K562 (cell line): Measurements from ENCODE around the gene TBXA2R. TPM values are rescaled to one million over a fixed set of nuclear protein-coding genes. Genes with fewer than 3 reads are reported as not detected.

ENCODE experiments used
- ATAC-seq: fragments of 200-7000 bp; cut with Tn5 transposase; 3 replicates; pipeline ENCODE4 v1.9.1; 2020; ENCODE audit warnings: moderate library complexity
- BruUV-seq: library from RNA; stranded (reverse); fragments of 400-500 nt; replicated peaks from 2 replicates; lab custom pipeline; 2021; lab: Mats Ljungman, UMichigan
- CTCF ChIA-PET: fragments of 300-600 bp; formaldehyde crosslinking; extraction: SDS; loops from one replicate; lab custom pipeline; 2021; ENCODE audit warnings: low intra/inter-chr PET ratio; lab: Yijun Ruan, JAX
- POLR2A ChIA-PET: fragments of 300-600, 350-650 bp; sonication (Branson Sonifier 250); formaldehyde crosslinking; extraction: SDS; loops from one replicate; lab custom pipeline; 2021; ENCODE audit warnings: antibody characterized with exemption, inconsistent platforms; lab: Yijun Ruan, JAX
- DNase-seq, 4 experiments: peaks; one replicate each; pipeline versions ENCODE4 v3.0.0 to v3.0.0-alpha.2; 2011 to 2018; ENCODE audit warnings: low spot score in 3 of 4, mixed read lengths in 3 of 4; ENCODE audit errors: extremely low read depth in 1 of 4
- FAIRE-seq: peaks from 2 replicates; lab custom pipeline; 2011; peaks lifted over from hg19 to GRCh38; lab: Jason Lieb, UNC
- H2AFZ ChIP-seq: 2 replicates; pipeline ENCODE4 v1.6.0; 2011; ENCODE audit warnings: low read depth, low read length, control low read depth, inconsistent platforms
- H3K27ac ChIP-seq: fragments of 200-600 bp; 3 replicates; pipeline ENCODE4 v1.8.0; 2011; ENCODE audit warnings: low read depth, mild to moderate bottlenecking, control low read depth, inconsistent platforms, low read length, moderate library complexity, mixed read lengths; ENCODE audit errors: extremely low read depth
- H3K27me3 ChIP-seq, 2 experiments: fragments of 300-600 bp in 1 of 2; 2 replicates in 1 of 2; 3 replicates in 1 of 2; pipeline versions ENCODE4 v1.6.0 to v1.8.0; 2011; ENCODE audit warnings: inconsistent platforms in 2 of 2, low read length in 2 of 2, mild to moderate bottlenecking in 1 of 2, mixed read lengths in 1 of 2, moderate library complexity in 1 of 2; ENCODE audit not compliant: control insufficient read depth in 2 of 2, insufficient read depth in 2 of 2
- H3K36me3 ChIP-seq: fragments of 300-600 bp; 3 replicates; pipeline ENCODE4 v1.8.0; 2011; ENCODE audit warnings: mild to moderate bottlenecking, low read length, inconsistent platforms; ENCODE audit not compliant: control insufficient read depth, insufficient read depth
- H3K4me1 ChIP-seq, 2 experiments: fragments of 200-600 bp in 1 of 2; replicated peaks in 1 of 2; 2 replicates in 1 of 2; 3 replicates in 1 of 2; pipeline versions ENCODE4 v1.5.1 to v1.8.0; 2011; ENCODE audit warnings: inconsistent platforms in 2 of 2, low read length in 2 of 2, mild to moderate bottlenecking in 1 of 2, mixed read lengths in 1 of 2, moderate library complexity in 1 of 2; ENCODE audit not compliant: control insufficient read depth in 2 of 2, insufficient read depth in 2 of 2
- H3K4me2 ChIP-seq: 2 replicates; pipeline ENCODE4 v1.6.1; 2011; ENCODE audit warnings: low read length, control low read depth, inconsistent platforms, mixed read lengths; ENCODE audit not compliant: insufficient read depth
- H3K4me3 ChIP-seq: fragments of 200-600 bp; sonication (generic), shearing (Covaris generic); 2 replicates; pipeline ENCODE4 v1.5.1; 2016; ENCODE audit warnings: control low read depth, inconsistent platforms
- H3K79me2 ChIP-seq: fragments of 200-600 bp; 3 replicates; pipeline ENCODE4 v1.8.0; 2011; ENCODE audit warnings: low read length, inconsistent platforms; ENCODE audit not compliant: control insufficient read depth, insufficient read depth
- H3K9ac ChIP-seq, 2 experiments: 2 replicates each; pipeline versions ENCODE4 v1.6.0 to v1.6.1; 2011; ENCODE audit warnings: low read depth in 2 of 2, low read length in 2 of 2, control low read depth in 1 of 2, inconsistent platforms in 1 of 2, mild to moderate bottlenecking in 1 of 2, mixed read lengths in 1 of 2; ENCODE audit not compliant: insufficient read depth in 1 of 2
- H3K9me1 ChIP-seq: one replicate; pipeline ENCODE4 v1.6.0; 2011; ENCODE audit warnings: inconsistent platforms, mild to moderate bottlenecking, low read length, moderate library complexity; ENCODE audit not compliant: control insufficient read depth, insufficient read depth
- H3K9me3 ChIP-seq: replicated peaks from 2 replicates; pipeline ENCODE4 v1.5.1; 2011; ENCODE audit warnings: low read depth, low read length, inconsistent platforms; ENCODE audit not compliant: control insufficient read depth, insufficient read depth
- H4K20me1 ChIP-seq: replicated peaks from 2 replicates; pipeline ENCODE4 v1.6.1; 2011; ENCODE audit warnings: low read length, inconsistent platforms, mixed read lengths; ENCODE audit not compliant: control insufficient read depth, insufficient read depth
- PCBP1 ChIP-seq: fragments of 200-400 bp; formaldehyde crosslinking; IDR thresholded peaks from 2 replicates; pipeline ENCODE4 v1.6.1; 2018; ENCODE audit warnings: mild to moderate bottlenecking, low read depth, low read length; ENCODE audit not compliant: poor library complexity, severe bottlenecking
- RBM22 ChIP-seq: fragments of 200-400 bp; formaldehyde crosslinking; IDR thresholded peaks from 2 replicates; pipeline ENCODE4 v1.6.1; 2018; ENCODE audit warnings: low read length, low read depth; ENCODE audit not compliant: poor library complexity, severe bottlenecking
- WGBS: fragments of 100-300 bp; shearing (Covaris generic); methylation state at CpG from one replicate; pipeline ENCODE4 v1.1.6; 2016; ENCODE audit warnings: low coverage, mixed read lengths; ENCODE audit not compliant: insufficient coverage; ENCODE audit errors: missing lambda C conversion rate; 5-methylcytosine and 5-hydroxymethylcytosine counted together
- in situ Hi-C: fragments of 300-500 bp; cut with MboI; formaldehyde crosslinking; loops from 4 replicates; pipeline ENCODE4 v1.15.0; 2018; ENCODE audit warnings: inconsistent platforms, mixed read lengths
- intact Hi-C: fragments of 100-400 bp; cut with micrococcal nuclease; formaldehyde crosslinking; loops from 2 replicates; pipeline ENCODE4 v1.14.2; 2022
- polyA plus RNA-seq, 8 experiments: library from polyadenylated mRNA; depleted of rRNA in 4 of 8; stranded (reverse) in 5 of 8; unstranded in 3 of 8; fragments of >200 nt; fragmentation: Nextera tagmentation in 2 of 8; fragmentation: Illumina TruSeq in 1 of 8; extraction: Ambion mirVana in 2 of 8; extraction: Trizol in 1 of 8; gene quantifications; 2 replicates each; pipeline versions ENCODE4 v1.2.1 to v1.2.3, GENCODE V29; 2011 to 2014; ENCODE audit warnings: inconsistent platforms in 1 of 8, missing spikeins in 1 of 8
- total RNA-seq, 7 experiments: library from RNA; depleted of rRNA in 6 of 7; stranded (reverse); fragments of >200 nt in 6 of 7; fragmentation: Illumina TruSeq in 2 of 7; extraction: Trizol in 2 of 7; gene quantifications; 2 replicates each; pipeline versions ENCODE4 v1.2.1 to v1.2.3, GENCODE V29; 2011 to 2021; ENCODE audit warnings: low replicate concordance in 1 of 7
- TF ChIP-seq, protein P1 (sequence below): fragments of 250-450 bp; sonication (Bioruptor Pico); IDR thresholded peaks from 2 replicates; pipeline ENCODE4 v1.4.0; 2020
- TF ChIP-seq, protein P2 (sequence below): fragments of 250-450 bp; sonication (Bioruptor Pico); IDR thresholded peaks from 2 replicates; pipeline ENCODE4 v1.8.0; 2021; ENCODE audit warnings: moderate library complexity, mild to moderate bottlenecking, inconsistent platforms

Gene TBXA2R
- total and polyA plus RNA-seq, 9 of the 15 experiments (the other 6 are each of a cell fraction or from before 2014, with no cell fraction given), result 1.5 to 24.0 (median 2.8) TPM

DNA sequence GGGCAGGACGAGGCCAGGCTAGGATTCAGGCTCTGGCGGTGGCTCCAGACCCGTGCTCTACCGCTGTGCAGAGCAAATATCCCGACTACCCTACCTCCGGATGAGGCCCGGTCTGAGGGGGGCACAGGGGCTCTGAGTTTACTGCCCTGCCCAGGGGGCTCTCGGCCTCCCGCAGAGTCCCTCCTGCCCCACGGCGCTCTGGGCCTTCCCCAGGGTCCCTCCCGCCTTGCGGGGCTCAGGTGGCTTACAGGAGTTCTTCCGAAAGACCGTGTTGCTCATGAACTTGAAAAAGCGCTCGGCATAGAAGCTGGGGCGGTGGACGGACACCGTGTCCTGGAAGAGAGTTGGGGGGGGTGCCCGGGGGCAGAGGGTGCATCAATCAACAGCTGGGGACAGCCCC lies 39.1 kb upstream of the TBXA2R start:
- H3K9me1 ChIP-seq, result no peaks in the 10 kb centered on the region
- H2AFZ ChIP-seq, result no peak overlapping the region
- ChIA-PET CTCF (no interaction called here), POLR2A (interaction anchor here (0.7 to 1.2 kb wide), 2 partner anchors 15 to 683 kb away, joined by 3 read pairs; no protein-coding TSS in a partner anchor)
- no peaks in the 10 kb centered on the region for H3K9me3 ChIP-seq
- H3K27ac ChIP-seq, result no peak overlapping the region
- peaks cover 0 to 44% of the 10 kb centered on the region in 2 experiments; a peak in 3 of 5 replicates for H3K4me1 ChIP-seq
- in situ Hi-C loops, result no loop called here
- BruUV-seq, result no TSS peak
- no peak for ATAC-seq
- H3K9ac ChIP-seq, result no peak overlapping the region
- WGBS, result 88% methylated on average over 11 of the region's 21 CpGs
- H4K20me1 ChIP-seq, result peaks cover 7% of the 10 kb centered on the region; the same call in 1 of the 2 replicates
- no peak for DNase-seq
- no peak overlapping the region for H3K4me3 ChIP-seq
- TF ChIP-seq, protein P1, sequence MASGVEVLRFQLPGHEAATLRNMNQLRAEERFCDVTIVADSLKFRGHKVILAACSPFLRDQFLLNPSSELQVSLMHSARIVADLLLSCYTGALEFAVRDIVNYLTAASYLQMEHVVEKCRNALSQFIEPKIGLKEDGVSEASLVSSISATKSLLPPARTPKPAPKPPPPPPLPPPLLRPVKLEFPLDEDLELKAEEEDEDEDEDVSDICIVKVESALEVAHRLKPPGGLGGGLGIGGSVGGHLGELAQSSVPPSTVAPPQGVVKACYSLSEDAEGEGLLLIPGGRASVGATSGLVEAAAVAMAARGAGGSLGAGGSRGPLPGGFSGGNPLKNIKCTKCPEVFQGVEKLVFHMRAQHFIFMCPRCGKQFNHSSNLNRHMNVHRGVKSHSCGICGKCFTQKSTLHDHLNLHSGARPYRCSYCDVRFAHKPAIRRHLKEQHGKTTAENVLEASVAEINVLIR, result no peak
- no peaks in the 10 kb centered on the region for H3K27me3 ChIP-seq
- no peaks in the 10 kb centered on the region for H3K79me2 ChIP-seq
- no peak for FAIRE-seq
- no peak overlapping the region for H3K4me2 ChIP-seq
- H3K36me3 ChIP-seq, result peaks cover 26% of the 10 kb centered on the region; the same call in 1 of the 3 replicates
- intact Hi-C loops, result no loop called here

DNA sequence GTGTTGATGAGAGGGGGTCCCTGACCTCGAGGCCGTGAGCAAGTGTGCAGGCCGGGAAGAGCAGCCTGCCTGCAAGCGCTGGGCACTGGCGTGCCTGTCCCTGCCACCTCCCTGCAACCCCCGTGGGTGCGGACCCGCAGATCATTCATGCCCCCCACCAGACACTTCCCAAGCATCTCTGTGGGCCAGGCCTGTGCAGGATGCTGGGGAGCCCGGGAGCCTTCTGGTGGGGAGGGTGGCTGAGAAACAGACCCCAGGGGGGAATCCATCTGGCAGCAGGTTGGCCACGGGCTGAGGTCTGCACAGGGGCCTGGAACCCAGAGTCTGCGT lies 38.4 kb upstream of the TBXA2R start:
- Histone ChIP-seq H3K27ac (no peak overlapping the region), H3K9me1 (no peaks in the 10 kb centered on the region), H3K9me3 (no peaks in the 10 kb centered on the region), H3K4me3 (no peak overlapping the region), H4K20me1 (peaks cover 7% of the 10 kb centered on the region; the same call in 1 of the 2 replicates), H2AFZ (no peak overlapping the region), H3K9ac (no peak overlapping the region), H3K4me2 (no peak overlapping the region), H3K27me3 (no peaks in the 10 kb centered on the region), H3K36me3 (peaks cover 26% of the 10 kb centered on the region; the same call in 1 of the 3 replicates), H3K4me1 (peaks cover 0 to 44% of the 10 kb centered on the region in 2 experiments; a peak in 3 of 5 replicates), H3K79me2 (no peaks in the 10 kb centered on the region)
- BruUV-seq, result no TSS peak
- TF ChIP-seq PCBP1, result no peak
- TF ChIP-seq, protein P2, sequence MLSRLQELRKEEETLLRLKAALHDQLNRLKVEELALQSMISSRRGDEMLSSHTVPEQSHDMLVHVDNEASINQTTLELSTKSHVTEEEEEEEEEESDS (CRISPR knock-in tag), result no peak
- peak; percentile 43 for TF ChIP-seq RBM22
- ChIA-PET CTCF (no interaction called here), POLR2A (interaction anchor here (1.1 to 1.2 kb wide), 2 partner anchors 10 to 16 kb away, joined by 3 read pairs; no protein-coding TSS in a partner anchor)
- DNase-seq (no peak), FAIRE-seq (no peak), ATAC-seq (no peak)
- 74% methylated on average over 10 of the region's 11 CpGs for WGBS
- in situ Hi-C loops (no loop called here), intact Hi-C loops (no loop called here)
